NCI-H2029 (cell line): ENCODE data around the gene CADPS2.

ENCODE experiments used
- DNase-seq: peaks from one replicate; lab custom pipeline; 2025; lab: John Stamatoyannopoulos, UW

Gene CADPS2

DNA sequence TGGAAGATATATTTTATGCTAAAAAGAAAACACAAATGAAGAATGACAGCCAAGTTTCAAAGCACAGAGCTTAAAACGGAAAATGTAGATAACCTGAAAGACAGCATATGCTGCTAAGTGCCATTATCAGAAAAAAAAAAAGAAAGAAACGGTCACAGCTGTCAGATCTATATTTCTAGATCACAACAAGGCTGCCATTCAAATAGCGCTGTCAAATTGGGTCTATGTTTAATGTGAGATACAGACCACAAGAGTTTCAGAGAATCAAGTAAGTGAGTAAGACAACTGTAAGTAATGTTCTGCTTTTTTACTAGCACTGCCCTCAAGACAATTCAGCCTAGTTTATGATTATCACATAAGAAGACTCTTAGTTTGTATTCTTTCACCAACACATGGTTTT is 117.4 kb downstream of the CADPS2 start:
- no peak for DNase-seq

DNA sequence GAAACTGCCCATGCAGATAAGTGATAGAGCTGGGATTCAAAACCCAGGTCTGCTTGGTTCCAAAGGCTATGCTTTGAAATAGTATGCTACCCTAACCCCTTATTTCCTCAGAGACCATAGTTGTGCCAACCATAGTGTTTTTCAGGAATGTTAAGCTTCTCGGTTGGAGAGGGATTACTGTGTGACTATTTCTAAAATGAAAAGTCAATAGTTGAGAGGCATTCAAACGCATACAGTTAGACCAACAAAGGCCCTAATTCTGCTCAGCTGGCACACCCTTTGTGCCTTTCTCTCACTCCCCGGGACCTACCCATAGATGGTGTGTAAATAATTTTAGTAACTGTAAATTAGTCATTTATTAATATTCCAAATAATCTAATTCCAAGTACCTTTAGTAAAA is 118.9 kb downstream of the CADPS2 start:
- no peak for DNase-seq

- DNase-seq, result no peak
These were observed 119.7 kb downstream of the CADPS2 start for GRCh38 chr7:122766593-122766992.

DNA sequence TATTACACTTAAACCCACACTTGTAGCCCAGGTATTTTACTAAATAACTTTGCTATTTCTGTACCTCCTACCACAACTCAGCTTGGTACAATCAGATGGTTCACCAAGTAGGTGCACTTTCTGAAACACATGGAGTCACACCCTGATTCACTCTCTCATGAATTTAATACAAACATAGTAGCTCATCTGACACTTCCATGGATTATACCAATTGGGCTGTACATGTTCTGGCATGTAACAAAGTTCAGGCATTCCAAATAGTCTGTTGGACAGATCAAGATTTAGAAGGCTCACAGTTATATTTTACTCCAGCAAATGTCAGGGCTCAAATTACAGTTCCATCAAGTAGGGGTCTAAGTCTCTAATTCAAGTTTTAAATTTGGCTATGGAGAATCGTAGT is 121.4 kb downstream of the CADPS2 start:
- no peak for DNase-seq

- DNase-seq, result no peak
These were observed 122.2 kb downstream of the CADPS2 start for GRCh38 chr7:122764020-122764419.

DNA sequence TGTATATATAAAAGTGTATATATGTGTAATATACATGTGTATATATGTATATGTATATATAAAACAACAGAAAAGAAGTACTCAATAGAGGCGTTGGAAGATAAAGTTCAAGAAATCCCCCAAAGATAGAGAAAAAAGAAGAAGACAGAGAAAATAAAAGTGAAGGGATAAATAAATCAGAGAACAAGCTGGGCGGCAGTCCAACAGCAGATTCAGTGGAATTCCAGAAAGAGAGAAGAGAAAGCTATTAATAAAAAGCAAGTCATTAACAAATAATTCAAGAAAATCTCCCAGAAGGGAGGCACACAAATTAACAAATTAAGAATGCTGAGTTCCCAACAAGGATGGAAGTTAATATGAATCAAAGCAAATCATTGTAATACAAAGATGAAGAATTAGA is 124.2 kb downstream of the CADPS2 start:
- no peak for DNase-seq

- no peak for DNase-seq
These were observed 127.8 kb downstream of the CADPS2 start for GRCh38 chr7:122758501-122758900.

DNA sequence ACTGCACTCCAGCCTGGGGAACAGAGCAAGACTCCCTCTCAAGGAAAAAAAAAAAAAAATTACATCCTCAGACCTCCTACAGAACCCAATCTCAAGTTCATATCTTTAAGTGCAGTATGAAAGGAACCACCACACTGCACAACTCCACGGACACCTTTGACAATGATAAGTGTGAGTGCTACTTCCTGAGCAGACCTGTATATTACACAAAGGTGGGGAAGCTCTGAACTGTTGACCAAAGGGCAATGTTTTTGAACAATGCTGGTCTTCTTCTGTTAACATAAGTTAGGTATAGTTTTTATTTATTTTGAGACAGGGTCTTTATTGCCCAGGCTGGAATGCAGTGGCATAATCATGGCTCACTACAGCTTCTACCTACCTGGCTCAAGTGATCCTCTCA is 129.4 kb downstream of the CADPS2 start:
- no peak for DNase-seq

DNA sequence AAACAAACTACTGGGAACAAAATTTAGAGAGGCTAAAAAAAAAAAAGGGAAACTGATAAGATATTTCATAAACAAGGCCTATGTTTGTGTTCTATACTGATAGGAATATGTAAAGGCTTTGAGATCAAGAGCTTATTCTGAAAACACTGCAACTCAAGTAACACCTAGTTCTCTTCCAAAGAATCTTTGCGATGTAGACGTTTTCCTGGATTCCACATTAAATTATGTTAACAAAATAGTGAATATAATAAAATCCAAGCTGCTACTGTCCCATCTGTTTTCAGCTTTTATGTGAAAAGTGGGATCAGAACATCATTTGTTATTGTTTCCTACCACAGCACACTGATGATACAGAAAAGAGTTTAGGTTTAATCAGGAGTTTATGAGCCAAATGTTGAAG is 130.6 kb downstream of the CADPS2 start:
- DNase-seq, result no peak

GRCh38 chr7:122752583-122752982 is 133.7 kb downstream of the CADPS2 start:
- DNase-seq, result no peak

- no peak for DNase-seq
These were observed 135.9 kb downstream of the CADPS2 start for GRCh38 chr7:122750389-122750788.

DNA sequence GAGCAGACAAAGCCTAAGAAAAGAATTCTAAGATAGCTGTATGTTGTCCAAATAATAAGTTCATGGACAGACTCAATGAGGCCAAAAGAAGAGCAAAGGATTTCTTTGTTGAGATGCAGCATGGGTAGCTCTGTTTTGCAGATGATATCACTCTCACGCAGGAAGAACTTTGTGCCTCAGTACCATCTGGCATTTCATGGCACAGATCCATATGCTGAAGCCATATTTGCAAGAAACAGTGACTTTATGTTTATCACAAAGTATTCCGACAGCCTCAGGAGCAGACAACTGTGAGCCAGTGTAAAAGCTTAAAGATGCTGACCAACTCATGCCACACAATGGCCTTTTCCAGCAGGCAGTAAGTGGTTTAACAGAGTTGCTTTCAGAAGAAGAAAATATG is 138.1 kb downstream of the CADPS2 start:
- no peak for DNase-seq

- no peak for DNase-seq
These were observed 139.3 kb downstream of the CADPS2 start for GRCh38 chr7:122746948-122747347.

- no peak for DNase-seq
These were observed 143.0 kb downstream of the CADPS2 start for GRCh38 chr7:122743211-122743610.

- no peak for DNase-seq
These were observed 147.3 kb downstream of the CADPS2 start for GRCh38 chr7:122738947-122739346.

GRCh38 chr7:122736183-122736582 is 150.1 kb downstream of the CADPS2 start:
- no peak for DNase-seq

DNA sequence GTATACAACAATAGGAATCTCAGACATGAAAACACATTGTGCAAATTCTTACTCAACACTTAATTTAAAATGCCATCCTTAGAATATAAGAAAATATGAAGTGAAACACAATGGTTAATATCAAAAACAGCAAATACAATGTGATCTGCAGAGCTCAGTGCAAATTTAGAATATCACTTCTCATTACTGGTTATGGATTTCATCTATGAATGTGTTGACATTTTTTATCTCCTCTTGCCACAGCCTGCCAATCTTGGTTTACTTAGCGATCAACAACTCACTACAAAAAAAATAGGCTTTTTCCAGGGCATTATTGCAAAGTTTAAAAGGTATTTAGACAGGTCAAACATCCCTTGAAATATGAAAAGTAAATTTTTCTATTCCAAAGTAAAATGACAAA is 158.5 kb downstream of the CADPS2 start:
- DNase-seq, result no peak

- DNase-seq, result no peak
These were observed 158.9 kb downstream of the CADPS2 start for GRCh38 chr7:122727354-122727753.

DNA sequence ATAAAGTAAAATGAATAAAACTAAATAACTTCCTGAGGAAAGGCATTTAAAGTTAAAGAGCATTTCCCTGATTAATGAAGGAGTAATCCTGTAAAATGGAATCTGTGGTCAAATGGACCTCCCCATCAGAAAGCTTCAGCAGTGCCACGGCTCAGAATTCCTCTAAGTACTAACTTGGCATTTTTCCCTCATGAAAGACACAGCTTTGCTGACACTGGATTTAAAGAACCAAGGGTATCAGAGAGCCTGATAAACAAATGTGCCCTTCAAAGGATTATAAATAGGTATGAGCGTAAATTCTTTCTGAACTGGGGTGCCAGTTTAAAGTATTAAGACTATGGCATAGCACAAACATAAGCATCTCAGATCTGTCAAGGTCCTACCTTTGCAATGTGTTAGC is 159.4 kb downstream of the CADPS2 start:
- no peak for DNase-seq

DNA sequence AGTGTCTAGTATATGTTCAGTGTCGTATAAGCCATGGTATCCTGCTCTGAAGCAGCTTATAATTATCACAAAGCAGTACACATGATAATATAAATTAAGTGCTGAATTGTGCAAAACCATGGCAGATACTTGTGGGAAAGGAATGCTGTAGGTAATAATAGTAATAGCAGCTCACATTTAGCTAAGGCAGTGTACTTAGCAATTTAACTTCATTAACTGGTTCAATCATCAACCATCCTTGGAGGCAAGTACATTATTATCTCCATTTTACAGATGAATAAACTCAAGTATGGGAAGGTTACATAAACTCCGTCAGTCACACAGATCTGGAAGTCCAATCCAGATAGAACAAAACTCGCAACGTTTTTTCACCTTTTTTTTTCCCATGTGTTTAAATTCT is 161.9 kb downstream of the CADPS2 start:
- no peak for DNase-seq

DNA sequence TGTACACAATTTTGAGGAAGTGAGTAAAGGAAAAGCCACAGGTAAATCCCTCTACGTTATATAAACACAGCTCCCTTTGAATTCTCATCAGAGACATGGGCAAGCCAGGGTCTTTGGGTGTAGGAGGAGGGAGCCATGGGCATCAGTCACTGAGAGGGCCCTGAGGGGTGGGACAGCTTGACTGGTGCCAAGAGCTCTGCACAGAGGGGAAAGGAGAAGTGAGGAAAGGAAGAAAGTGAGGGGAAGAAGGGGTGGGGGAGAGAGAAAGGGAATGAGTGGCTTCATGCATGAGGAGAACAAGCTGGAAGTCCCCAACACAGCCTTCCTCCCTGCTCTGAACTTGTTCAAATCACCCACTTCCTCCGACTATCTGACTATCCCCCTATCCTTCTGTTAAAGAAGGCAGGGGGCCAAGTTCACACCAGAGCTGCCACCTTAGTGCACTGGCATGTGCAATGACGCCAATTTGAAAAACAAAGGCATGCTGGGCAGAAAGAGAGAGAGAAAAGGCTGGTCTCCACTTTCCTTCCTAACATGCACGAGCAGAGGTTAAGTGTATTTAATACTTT is 167.2 kb downstream of the CADPS2 start:
- DNase-seq, result no peak

DNA sequence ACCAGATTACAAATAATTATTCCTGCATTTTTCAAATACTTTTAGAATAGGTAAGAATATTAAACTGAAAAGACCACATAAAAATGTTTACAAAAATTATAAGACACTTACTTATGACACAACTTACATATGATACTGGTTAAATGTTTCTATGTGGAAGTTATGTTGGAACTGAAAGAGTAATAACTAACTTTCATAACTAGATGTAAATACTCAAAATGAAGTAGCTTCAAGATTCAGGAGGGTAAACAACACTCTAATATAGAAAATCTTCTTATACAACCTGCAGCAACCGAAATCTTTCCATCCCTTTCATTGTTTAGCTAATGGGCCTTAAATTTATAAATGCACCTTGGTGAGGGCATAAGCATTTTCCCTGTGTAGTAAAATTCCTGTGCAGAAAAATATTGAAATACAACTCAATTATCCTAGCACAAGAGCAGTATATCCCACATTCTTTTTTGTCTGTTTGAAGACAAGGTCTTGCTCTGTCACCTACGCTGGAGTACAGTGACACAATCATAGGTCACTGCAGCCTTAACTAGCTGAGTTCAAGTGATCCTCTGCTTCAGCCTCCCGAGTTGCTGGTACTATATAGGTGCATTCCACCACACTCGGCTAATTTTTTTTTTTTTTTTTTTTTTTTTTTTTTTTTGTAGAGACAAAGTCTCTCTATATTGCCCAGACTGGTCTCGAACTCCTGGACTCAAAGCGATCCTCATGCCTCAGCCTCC is 168.7 kb downstream of the CADPS2 start:
- DNase-seq, result no peak

DNA sequence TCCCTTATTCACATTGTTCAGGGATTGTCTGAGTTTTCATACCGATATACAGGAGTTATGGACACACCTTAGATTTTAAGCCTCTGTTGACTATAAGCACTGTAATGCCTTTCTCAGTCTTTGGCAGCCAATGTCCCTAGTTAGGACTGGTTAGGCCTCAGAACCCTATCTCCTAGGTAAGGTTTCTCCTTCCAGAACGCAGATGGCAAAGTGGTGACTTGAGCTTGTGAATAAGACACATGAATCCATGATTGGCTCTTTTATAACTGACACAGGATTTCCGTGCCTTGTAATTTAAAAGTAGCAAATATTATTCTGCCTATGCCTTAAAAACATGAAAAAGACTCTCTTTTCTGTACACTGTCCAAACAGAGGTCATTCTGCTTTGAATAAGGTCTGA is 171.1 kb downstream of the CADPS2 start:
- DNase-seq, result no peak

DNA sequence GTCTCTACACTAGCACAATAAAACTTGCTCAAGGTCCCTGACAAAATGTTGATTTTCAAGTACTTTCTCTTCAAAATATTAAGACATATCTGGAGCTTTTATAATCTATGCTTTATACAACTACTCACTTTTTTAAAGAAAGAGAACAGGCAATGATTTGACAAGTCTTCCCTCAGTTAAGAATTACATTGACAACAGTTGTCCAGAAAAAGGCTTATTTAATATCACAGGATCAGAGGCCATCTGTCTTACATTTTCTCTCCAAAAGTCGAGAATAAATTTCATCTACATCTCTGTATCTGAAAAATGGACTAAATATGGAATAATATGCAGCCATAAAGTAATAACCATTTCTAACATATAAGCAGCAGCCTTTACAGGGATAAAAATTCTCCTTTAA is 175.3 kb downstream of the CADPS2 start:
- no peak for DNase-seq
